ENCODE data around the gene SSX4. TPM values are rescaled to one million over a fixed set of nuclear protein-coding genes. Genes with fewer than 3 reads are reported as not detected.
"Not testable (repeated sequence)": the region's sequence is repeated elsewhere in the genome, so short reads cannot be mapped to it uniquely, and the experiment has no call there.

SSX4 gene
- total RNA-seq, 1 donor from 2014 or later, result not detected

DNA sequence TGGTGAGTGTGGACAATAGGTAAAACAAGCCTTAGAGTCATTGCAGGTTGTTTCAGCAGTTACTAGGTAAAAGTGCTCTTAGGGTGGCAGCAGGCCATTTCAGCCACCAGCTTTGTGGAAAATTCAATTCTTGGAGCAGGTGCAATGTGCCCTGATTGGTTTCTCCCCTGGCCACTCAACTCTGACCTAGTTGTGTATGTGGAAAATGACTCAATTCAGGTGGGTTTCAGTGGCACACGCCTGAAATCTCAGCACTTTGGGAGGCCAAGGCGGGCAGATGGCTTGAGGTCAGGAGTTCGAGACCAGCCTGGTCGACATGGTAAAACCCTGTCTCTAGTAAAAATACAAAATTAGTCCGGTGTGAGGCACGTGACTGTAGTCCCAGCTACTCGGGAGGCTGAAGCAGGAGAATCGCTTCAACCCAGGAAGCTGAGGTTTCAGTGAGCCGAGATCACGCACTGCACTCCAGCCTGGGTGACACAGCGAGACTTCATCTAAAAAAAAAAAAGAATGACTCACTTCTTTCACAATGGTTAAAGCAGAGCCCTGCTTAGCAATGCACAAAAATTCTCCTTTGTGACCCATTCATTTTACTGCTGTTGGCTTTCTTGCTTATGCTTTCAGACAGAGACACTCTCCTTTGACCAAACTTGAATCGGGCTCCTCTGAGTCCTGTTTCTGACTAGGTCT lies 43.8 kb downstream of the SSX4 start:
- DNase-seq (ENCODE audit: extremely low spot score, unreplicated experiment); H3K9me3 Mint-ChIP-seq (ENCODE audit: unreplicated experiment): not testable (repeated sequence)

GRCh38 chrX:48429606-48430005 lies 46.3 kb downstream of the SSX4 start:
- H3K9me3 Mint-ChIP-seq (ENCODE audit: unreplicated experiment); H3K27ac Mint-ChIP-seq (ENCODE audit: unreplicated experiment); H3K4me3 Mint-ChIP-seq (ENCODE audit: unreplicated experiment); H3K27me3 Mint-ChIP-seq (ENCODE audit: unreplicated experiment); H3K4me1 Mint-ChIP-seq (ENCODE audit: unreplicated experiment); DNase-seq (ENCODE audit: extremely low spot score, unreplicated experiment); H3K36me3 Mint-ChIP-seq (ENCODE audit: unreplicated experiment): not testable (repeated sequence)

More for the DNA sequence above, 43.8 kb downstream of the SSX4 start:
- H3K36me3 Mint-ChIP-seq (ENCODE audit: unreplicated experiment); H3K4me1 Mint-ChIP-seq (ENCODE audit: unreplicated experiment); H3K27ac Mint-ChIP-seq (ENCODE audit: unreplicated experiment); H3K4me3 Mint-ChIP-seq (ENCODE audit: unreplicated experiment); H3K27me3 Mint-ChIP-seq (ENCODE audit: unreplicated experiment): not testable (repeated sequence)

- not testable (repeated sequence) for DNase-seq (ENCODE audit: extremely low spot score, unreplicated experiment); H3K4me3 Mint-ChIP-seq (ENCODE audit: unreplicated experiment); H3K4me1 Mint-ChIP-seq (ENCODE audit: unreplicated experiment); H3K36me3 Mint-ChIP-seq (ENCODE audit: unreplicated experiment); H3K27ac Mint-ChIP-seq (ENCODE audit: unreplicated experiment); H3K27me3 Mint-ChIP-seq (ENCODE audit: unreplicated experiment)
- peaks cover 10% of the 10 kb centered on the region for H3K9me3 Mint-ChIP-seq (ENCODE audit: unreplicated experiment)
Measured at GRCh38 chrX:48430166-48430565, 46.8 kb downstream of the SSX4 start.

DNA sequence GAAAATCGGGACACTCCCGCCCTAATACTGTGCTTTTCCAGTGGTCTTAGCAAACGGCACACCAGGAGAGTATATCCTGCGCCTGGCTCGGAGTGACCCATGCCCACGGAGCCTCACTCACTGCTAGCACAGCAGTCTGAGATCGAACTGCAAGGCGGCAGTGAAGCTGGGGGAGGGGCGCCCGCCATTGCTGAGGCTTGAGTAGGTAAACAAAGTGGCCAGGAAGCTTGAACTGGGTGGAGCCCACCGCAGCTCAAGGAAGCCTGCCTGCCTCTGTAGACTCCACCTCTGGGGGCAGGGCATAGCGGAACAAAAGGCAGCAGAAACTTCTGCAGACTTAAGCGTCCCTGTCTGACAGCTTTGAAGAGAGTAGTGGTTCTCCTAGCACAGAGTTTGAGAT lies 50.4 kb downstream of the SSX4 start:
- DNase-seq (ENCODE audit: extremely low spot score, unreplicated experiment); H3K27ac Mint-ChIP-seq (ENCODE audit: unreplicated experiment); H3K36me3 Mint-ChIP-seq (ENCODE audit: unreplicated experiment); H3K4me3 Mint-ChIP-seq (ENCODE audit: unreplicated experiment); H3K27me3 Mint-ChIP-seq (ENCODE audit: unreplicated experiment); H3K4me1 Mint-ChIP-seq (ENCODE audit: unreplicated experiment): not testable (repeated sequence)
- peaks cover 10% of the 10 kb centered on the region for H3K9me3 Mint-ChIP-seq (ENCODE audit: unreplicated experiment)

Other genes with a start within 250 kb of the SSX4 start
- gene SSX5, start 186.7 kb upstream of the SSX4 start, total RNA-seq, result not detected in 2 replicates
- gene SSX1, start 128.1 kb upstream of the SSX4 start, total RNA-seq, result not detected in 2 replicates
- gene SSX3, start 26.8 kb upstream of the SSX4 start, total RNA-seq, result not detected in 2 replicates
- not detected in 2 replicates for gene SSX4B, start 28.4 kb downstream of the SSX4 start, total RNA-seq
- gene SLC38A5, start 86.7 kb downstream of the SSX4 start, total RNA-seq, result not detected in 2 replicates
- 47.6 and 57.1 TPM in 2 replicates for gene FTSJ1, start 92.7 kb downstream of the SSX4 start, total RNA-seq
- gene PORCN, start 125.5 kb downstream of the SSX4 start, total RNA-seq, result 16.9 and 20.2 TPM in 2 replicates
- gene EBP, start 138.3 kb downstream of the SSX4 start, total RNA-seq, result 39.3 and 42.5 TPM in 2 replicates
- 16.4 and 19.9 TPM in 2 replicates for gene TBC1D25, start 156.2 kb downstream of the SSX4 start, total RNA-seq
- 298 and 325 TPM in 2 replicates for gene RBM3, start 190.9 kb downstream of the SSX4 start, total RNA-seq
- gene WDR13, start 214.0 kb downstream of the SSX4 start, total RNA-seq, result 89.9 and 97.8 TPM in 2 replicates

Measured in osteocyte (in vitro differentiated cells).